ENCODE measurements around the gene C1QTNF1. TPM values are rescaled to one million over a fixed set of nuclear protein-coding genes. Genes with fewer than 3 reads are reported as not detected.

The C1QTNF1 gene
- total and polyA plus RNA-seq, 9 of the 15 experiments (the other 6 are each of a cell fraction or from before 2014, with no cell fraction given), result 0.09 TPM; not detected in 8

GRCh38 chr17:79045842-79046196 is 21.9 kb downstream of the C1QTNF1 start:
- no peak overlapping the region for H2AFZ ChIP-seq (ENCODE audit: low read depth, low read length)
- FAIRE-seq (peak; percentile 78), ATAC-seq (peak; percentile 95), DNase-seq (ENCODE audit: extremely low read depth in 1 of 4, low spot score in 3 of 4) (peak; percentile 76 to 77 (median 77))
- H4K20me1 ChIP-seq (replicated peaks; ENCODE audit: control insufficient read depth, insufficient read depth, low read length), result peaks cover 15% of the 10 kb centered on the region; the same call in 1 of the 2 replicates
- H3K4me1 ChIP-seq (replicated peaks in 1 of 2; ENCODE audit: control insufficient read depth in 2 of 2, insufficient read depth in 2 of 2, low read length in 2 of 2), result peaks cover 0 to 17% of the 10 kb centered on the region in 2 experiments; a peak in 2 of 5 replicates
- H3K9me1 ChIP-seq (ENCODE audit: control insufficient read depth, insufficient read depth, low read length), result no peaks in the 10 kb centered on the region
- H3K79me2 ChIP-seq (ENCODE audit: control insufficient read depth, insufficient read depth, low read length), result no peaks in the 10 kb centered on the region
- in situ Hi-C loops (cut with MboI) (no loop called here), intact Hi-C loops (cut with micrococcal nuclease) (loop anchor here (5.0 kb wide), 1 partner anchor 36 kb away; no protein-coding TSS in a partner anchor)
- BruUV-seq (replicated peaks), result no TSS peak
- H3K9ac ChIP-seq (ENCODE audit: insufficient read depth in 1 of 2, low read depth in 2 of 2, low read length in 2 of 2), result no peak overlapping the region
- no peak overlapping the region for H3K4me3 ChIP-seq
- CTCF ChIA-PET (ENCODE audit: low intra/inter-chr PET ratio), result interaction anchor here (0.5 to 1.6 kb wide), 4 partner anchors 26 to 344 kb away, joined by 3 to 8 read pairs (median 6); no protein-coding TSS in a partner anchor
- H3K4me2 ChIP-seq (ENCODE audit: insufficient read depth, low read length), result no peak overlapping the region
- H3K27ac ChIP-seq (ENCODE audit: extremely low read depth, low read depth, low read length), result no peak overlapping the region
- POLR2A ChIA-PET, result interaction anchor here (0.6 to 0.8 kb wide), 2 partner anchors 43 to 61 kb away, joined by 3 read pairs; no protein-coding TSS in a partner anchor
- peaks cover 38 to 87% of the 10 kb centered on the region in 2 experiments; a peak in 4 of 5 replicates for H3K27me3 ChIP-seq (ENCODE audit: control insufficient read depth in 2 of 2, insufficient read depth in 2 of 2, low read length in 2 of 2)
- no peaks in the 10 kb centered on the region for H3K36me3 ChIP-seq (ENCODE audit: control insufficient read depth, insufficient read depth, low read length)
- 2% methylated on average over 6 of the region's 11 CpGs for WGBS (ENCODE audit: insufficient coverage, low coverage, missing lambda C conversion rate)
- H3K9me3 ChIP-seq (replicated peaks; ENCODE audit: control insufficient read depth, insufficient read depth, low read depth, low read length), result no peaks in the 10 kb centered on the region; the same call in 1 of the 2 replicates
- TF ChIP-seq CBX2 (IDR thresholded peaks at IDR 0.05; ENCODE audit: insufficient read depth, low read length, poor library complexity, severe bottlenecking) (no peak), ZNF668 (CRISPR knock-in tag; IDR thresholded peaks at IDR 0.05) (no peak), ZNF311 (CRISPR knock-in tag; IDR thresholded peaks at IDR 0.05) (no peak), SMARCE1 (IDR thresholded peaks at IDR 0.05) (no peak), ATF3 (IDR thresholded peaks at IDR 0.05) (no peak), ATF3 (CRISPR knock-in tag; conservative IDR thresholded peaks at IDR 0.05) (no peak), MNT (conservative IDR thresholded peaks at IDR 0.05) (0 out of 4 replicates have a peak, but pooled peaks of 1 of the 2 experiments have one; percentile 19), SMARCA5 (IDR thresholded peaks at IDR 0.05) (no peak), MAX (CRISPR knock-in tag; IDR thresholded peaks at IDR 0.05) (0 out of 2 replicates have a peak, but pooled peaks have one; percentile 36), NRF1 (conservative IDR thresholded peaks at IDR 0.05 in 1 of 2, IDR thresholded peaks at IDR 0.05 in 1 of 2) (peak; percentile 65 to 69), DEAF1 (CRISPR knock-in tag; IDR thresholded peaks at IDR 0.05) (0 out of 2 replicates have a peak, but pooled peaks have one; percentile 23), KLF16 (IDR thresholded peaks at IDR 0.05) (peak; percentile 46; the same call in 1 of the 2 replicates), SMC3 (conservative IDR thresholded peaks at IDR 0.05; ENCODE audit: insufficient read depth, low read depth, low read length) (peak; percentile 75), USF1 (CRISPR knock-in tag; IDR thresholded peaks at IDR 0.05) (peak; percentile 21; the same call in 1 of the 2 replicates), MYNN (IDR thresholded peaks at IDR 0.05) (peak; percentile 49; the same call in 1 of the 2 replicates), MYNN (CRISPR knock-in tag; IDR thresholded peaks at IDR 0.05) (no peak), ZNF217 (CRISPR knock-in tag; IDR thresholded peaks at IDR 0.05) (no peak)

All from K562 (cell line).